ENCODE results near the gene CDC16. TPM values are rescaled to one million over a fixed set of nuclear protein-coding genes. Genes with fewer than 3 reads are reported as not detected.

CDC16 gene
- total and polyA plus RNA-seq, 2 of the 4 experiments (the other 2 are of a cell fraction) = 41.6 to 66.6 TPM

DNA sequence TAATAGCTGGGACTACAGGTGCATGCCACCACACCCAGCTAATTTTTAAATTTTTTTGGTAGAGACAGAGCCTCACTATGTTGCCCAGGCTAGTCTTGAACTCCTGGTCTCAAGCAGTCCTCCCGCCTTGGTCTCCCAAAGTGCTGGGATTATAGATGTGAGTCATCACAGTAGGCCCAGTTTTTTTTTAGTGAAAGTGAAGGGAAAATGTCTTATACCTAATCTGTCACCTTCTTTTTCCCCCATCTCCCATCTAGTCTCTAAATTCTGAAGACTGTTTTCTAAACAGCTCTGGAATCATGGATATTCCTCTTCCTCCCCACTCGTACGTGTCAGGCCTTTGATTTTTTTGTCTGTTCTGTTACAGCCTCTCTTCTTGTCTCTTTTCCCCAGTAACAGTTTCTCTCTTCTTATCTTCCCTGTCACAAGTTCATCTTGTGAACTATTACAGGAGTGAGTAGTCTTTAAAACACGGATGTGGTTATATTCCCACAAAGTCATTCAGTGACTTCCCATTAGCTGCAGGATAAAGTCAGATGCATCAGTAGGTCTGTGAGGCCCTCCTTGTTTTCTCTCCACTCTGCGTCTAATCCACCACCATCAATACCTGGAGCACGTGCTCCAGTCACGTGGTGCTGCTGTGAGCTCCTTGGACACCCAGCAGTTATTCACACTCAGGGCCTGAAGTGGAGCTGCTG is 2.9 kb downstream of the CDC16 start:
- DNase-seq (no peak), ATAC-seq (ENCODE audit: low read depth) (no peak)
- no peak overlapping the region for H3K27ac ChIP-seq (ENCODE audit: insufficient read depth, low read length)
- H3K79me1 ChIP-seq (ENCODE audit: low read depth in 1 of 2, low read length in 2 of 2) = peaks cover 27 to 53% of the 10 kb centered on the region in 2 experiments
- H3K27me3 ChIP-seq (ENCODE audit: control insufficient read depth, insufficient read depth, low read length) = no peaks in the 10 kb centered on the region
- dilution Hi-C loops (cut with HindIII; ENCODE audit: low sequenced_read_pairs, unreplicated experiment) (no loop called here), intact Hi-C loops (cut with micrococcal nuclease) (no loop called here), in situ Hi-C loops (cut with MboI; ENCODE audit: low sequenced_read_pairs) (no loop called here)
- TF ChIP-seq MXI1 (IDR thresholded peaks at IDR 0.05; ENCODE audit: borderline replicate concordance, low read depth, low read length) (no peak), RFX5 (IDR thresholded peaks at IDR 0.05; ENCODE audit: low read depth, low read length) (no peak), MAFK (IDR thresholded peaks at IDR 0.05; ENCODE audit: low read depth, low read length) (no peak)
- no peak overlapping the region for H3K9ac ChIP-seq (ENCODE audit: low read depth, low read length)
- H4K5ac ChIP-seq (ENCODE audit: low read depth, low read length) = no peak overlapping the region
- ChIA-PET CTCF (no interaction called here), POLR2A (ENCODE audit: unreplicated experiment) (no interaction called here)
- H3K4me1 ChIP-seq (ENCODE audit: control insufficient read depth, insufficient read depth, low read length) = no peaks in the 10 kb centered on the region
- H2AK9ac ChIP-seq (replicated peaks; ENCODE audit: low read depth, low read length, poor library complexity) = no peak overlapping the region
- no peak overlapping the region for H3K18ac ChIP-seq (ENCODE audit: low read depth, low read length)
- H2AK5ac ChIP-seq (ENCODE audit: low read depth, low read length) = no peak overlapping the region
- H3K36me3 ChIP-seq (ENCODE audit: control insufficient read depth, insufficient read depth, low read length) = peaks cover 42% of the 10 kb centered on the region
- no peak overlapping the region for H4K8ac ChIP-seq (ENCODE audit: low read depth in 2 of 2, low read length in 2 of 2)
- no peaks in the 10 kb centered on the region for H3K9me3 ChIP-seq (ENCODE audit: control insufficient read depth, insufficient read depth, low read length)
- H2BK15ac ChIP-seq (ENCODE audit: low read depth, low read length) = no peak overlapping the region
- no peak overlapping the region for H4K91ac ChIP-seq (ENCODE audit: insufficient read depth, low read depth, low read length)
- no peak overlapping the region for H3K56ac ChIP-seq (ENCODE audit: extremely low read depth, insufficient read depth, low read length)
- H4K20me1 ChIP-seq (ENCODE audit: insufficient read depth, low read length) = peaks cover 11% of the 10 kb centered on the region; the same call in 1 of the 2 replicates
- BruUV-seq (replicated peaks) = no TSS peak
- H3K14ac ChIP-seq (replicated peaks; ENCODE audit: low read depth, low read length) = no peak overlapping the region
- no peak overlapping the region for H3K23ac ChIP-seq (ENCODE audit: low read depth, low read length)
- no peak overlapping the region for H2BK5ac ChIP-seq (ENCODE audit: low read depth, low read length, poor library complexity, severe bottlenecking)
- H3K4ac ChIP-seq (ENCODE audit: low read depth, low read length) = no peak overlapping the region
- WGBS, 2 experiments (ENCODE audit: extremely low coverage in 2 of 2, insufficient read length in 1 of 2) = 100% methylated on average over 2 of the region's 7 CpGs; no CpG with 5 or more reads in 1 of the 2 experiments
- H3K4me2 ChIP-seq (ENCODE audit: low read depth, low read length) = no peak overlapping the region
- H3K4me3 ChIP-seq (ENCODE audit: insufficient read depth, low read depth, low read length) = no peak overlapping the region
- H2AFZ ChIP-seq (replicated peaks; ENCODE audit: low read length, poor library complexity) = no peak overlapping the region
- H2BK20ac ChIP-seq (ENCODE audit: low read depth, low read length) = no peak overlapping the region
- no peak overlapping the region for H2BK120ac ChIP-seq (ENCODE audit: low read depth, low read length)
- 0 out of 2 replicates have a peak, but pooled peaks cover 2% of the 10 kb centered on the region for H3K9me1 ChIP-seq (ENCODE audit: insufficient read depth, low read length)

Data from IMR-90 (cell line).